ENCODE measurements around the gene RAPH1.

The RAPH1 gene

GRCh38 chr2:203359450-203359849 lies 175.7 kb downstream of the RAPH1 start:
- no peak overlapping the region for H3K4ac ChIP-seq (ENCODE audit: low read depth, low read length)
- H3K4me3 ChIP-seq (ENCODE audit: low read depth, low read length), result no peak overlapping the region

DNA sequence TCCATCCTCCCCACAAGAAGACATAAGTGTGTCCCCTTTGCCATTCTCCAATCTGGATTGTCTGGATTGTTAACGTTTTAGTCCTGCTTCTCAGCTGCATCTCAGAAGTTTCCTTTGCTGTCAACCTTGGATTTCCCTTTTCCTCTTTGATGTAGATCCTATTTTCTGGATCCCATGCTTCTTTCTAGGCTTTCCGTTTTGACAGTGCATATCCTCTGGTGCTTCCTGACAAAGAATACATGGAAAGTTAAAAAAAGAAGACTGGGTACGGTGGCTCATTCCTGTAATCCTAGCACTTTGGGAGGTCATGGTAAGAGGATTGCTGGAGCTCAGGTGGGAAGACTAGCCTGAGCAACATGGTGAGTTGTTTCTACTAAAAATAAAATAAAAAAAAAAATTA lies 180.1 kb downstream of the RAPH1 start:
- Histone ChIP-seq H2BK5ac (ENCODE audit: low read depth, low read length, poor library complexity) (no peak overlapping the region), H3K27me3 (ENCODE audit: insufficient read depth, low read length) (no peaks in the 10 kb centered on the region), H2BK120ac (ENCODE audit: insufficient read depth, low read length, poor library complexity) (no peak overlapping the region), H2AK5ac (ENCODE audit: low read length) (no peak overlapping the region), H3K79me1 (ENCODE audit: low read length) (no peaks in the 10 kb centered on the region), H3K4ac (ENCODE audit: low read depth, low read length) (no peak overlapping the region), H2AFZ (ENCODE audit: insufficient read depth, low read length, poor library complexity) (no peak overlapping the region), H3K18ac (ENCODE audit: low read length) (no peak overlapping the region), H3K79me2 (ENCODE audit: control insufficient read depth, insufficient read depth, low read length, poor library complexity) (peaks cover 3% of the 10 kb centered on the region), H4K12ac (ENCODE audit: low read depth, low read length) (no peak overlapping the region), H3K9ac (ENCODE audit: low read length) (no peak overlapping the region), H4K91ac (ENCODE audit: low read depth, low read length) (no peak overlapping the region), H3K4me1 (ENCODE audit: control insufficient read depth in 1 of 2, insufficient read depth in 2 of 2, low read length in 2 of 2) (no peaks in the 10 kb centered on the region), H2BK12ac (ENCODE audit: low read length) (no peak overlapping the region), H3K14ac (ENCODE audit: low read length) (no peak overlapping the region), H4K8ac (ENCODE audit: low read depth, low read length) (no peak overlapping the region), H3K36me3 (ENCODE audit: control insufficient read depth in 1 of 2, insufficient read depth in 2 of 2, low read length in 2 of 2) (no peaks in the 10 kb centered on the region), H3K23ac (ENCODE audit: low read length) (no peak overlapping the region), H3K9me3 (ENCODE audit: insufficient read depth, low read depth, low read length) (no peaks in the 10 kb centered on the region), H3K27ac (ENCODE audit: low read depth, low read length) (no peak overlapping the region), H3K4me3 (ENCODE audit: low read depth, low read length) (no peak overlapping the region), H3K4me2 (ENCODE audit: low read length) (no peak overlapping the region)
- no peak for DNase-seq
- no CpG with 5 or more reads among the region's 3 CpGs for WGBS (ENCODE audit: extremely low coverage, insufficient coverage, insufficient read length)

More at GRCh38 chr2:203359450-203359849, 175.7 kb downstream of the RAPH1 start:
- Histone ChIP-seq H2BK12ac (ENCODE audit: low read length) (no peak overlapping the region), H4K12ac (ENCODE audit: low read depth, low read length) (no peak overlapping the region), H3K9me3 (ENCODE audit: insufficient read depth, low read depth, low read length) (no peaks in the 10 kb centered on the region), H2AK5ac (ENCODE audit: low read length) (no peak overlapping the region), H3K9ac (ENCODE audit: low read length) (no peak overlapping the region), H3K18ac (ENCODE audit: low read length) (no peak overlapping the region), H2AFZ (ENCODE audit: insufficient read depth, low read length, poor library complexity) (no peak overlapping the region), H2BK5ac (ENCODE audit: low read depth, low read length, poor library complexity) (no peak overlapping the region), H3K23ac (ENCODE audit: low read length) (no peak overlapping the region), H4K91ac (ENCODE audit: low read depth, low read length) (no peak overlapping the region), H3K27me3 (ENCODE audit: insufficient read depth, low read length) (no peaks in the 10 kb centered on the region), H3K4me1 (ENCODE audit: control insufficient read depth in 1 of 2, insufficient read depth in 2 of 2, low read length in 2 of 2) (no peaks in the 10 kb centered on the region), H3K79me1 (ENCODE audit: low read length) (no peaks in the 10 kb centered on the region), H3K36me3 (ENCODE audit: control insufficient read depth in 1 of 2, insufficient read depth in 2 of 2, low read length in 2 of 2) (no peaks in the 10 kb centered on the region), H3K4me2 (ENCODE audit: low read length) (no peak overlapping the region), H2BK120ac (ENCODE audit: insufficient read depth, low read length, poor library complexity) (no peak overlapping the region), H3K14ac (ENCODE audit: low read length) (no peak overlapping the region), H3K27ac (ENCODE audit: low read depth, low read length) (no peak overlapping the region), H3K79me2 (ENCODE audit: control insufficient read depth, insufficient read depth, low read length, poor library complexity) (no peaks in the 10 kb centered on the region), H4K8ac (ENCODE audit: low read depth, low read length) (no peak overlapping the region)
- DNase-seq, result no peak
- WGBS (ENCODE audit: extremely low coverage, insufficient coverage, insufficient read length), result no CpG with 5 or more reads among the region's 1 CpG

- Histone ChIP-seq H3K23ac (ENCODE audit: low read length) (no peak overlapping the region), H3K36me3 (ENCODE audit: control insufficient read depth in 1 of 2, insufficient read depth in 2 of 2, low read length in 2 of 2) (no peaks in the 10 kb centered on the region), H4K12ac (ENCODE audit: low read depth, low read length) (no peak overlapping the region), H3K14ac (ENCODE audit: low read length) (no peak overlapping the region), H3K27ac (ENCODE audit: low read depth, low read length) (no peak overlapping the region), H3K4me2 (ENCODE audit: low read length) (no peak overlapping the region), H2BK12ac (ENCODE audit: low read length) (no peak overlapping the region), H4K91ac (ENCODE audit: low read depth, low read length) (no peak overlapping the region), H2AFZ (ENCODE audit: insufficient read depth, low read length, poor library complexity) (no peak overlapping the region), H3K4me1 (ENCODE audit: control insufficient read depth in 1 of 2, insufficient read depth in 2 of 2, low read length in 2 of 2) (no peaks in the 10 kb centered on the region), H3K9me3 (ENCODE audit: insufficient read depth, low read depth, low read length) (no peaks in the 10 kb centered on the region), H2BK120ac (ENCODE audit: insufficient read depth, low read length, poor library complexity) (no peak overlapping the region), H3K79me1 (ENCODE audit: low read length) (no peaks in the 10 kb centered on the region), H3K27me3 (ENCODE audit: insufficient read depth, low read length) (no peaks in the 10 kb centered on the region), H3K9ac (ENCODE audit: low read length) (no peak overlapping the region), H2AK5ac (ENCODE audit: low read length) (no peak overlapping the region), H2BK5ac (ENCODE audit: low read depth, low read length, poor library complexity) (no peak overlapping the region), H3K18ac (ENCODE audit: low read length) (no peak overlapping the region), H4K8ac (ENCODE audit: low read depth, low read length) (no peak overlapping the region), H3K4me3 (ENCODE audit: low read depth, low read length) (no peak overlapping the region), H3K79me2 (ENCODE audit: control insufficient read depth, insufficient read depth, low read length, poor library complexity) (peaks cover 3% of the 10 kb centered on the region), H3K4ac (ENCODE audit: low read depth, low read length) (no peak overlapping the region)
- no CpG with 5 or more reads among the region's 5 CpGs for WGBS (ENCODE audit: extremely low coverage, insufficient coverage, insufficient read length)
- DNase-seq, result no peak
These were observed 182.4 kb downstream of the RAPH1 start for GRCh38 chr2:203352604-203353255.

DNA sequence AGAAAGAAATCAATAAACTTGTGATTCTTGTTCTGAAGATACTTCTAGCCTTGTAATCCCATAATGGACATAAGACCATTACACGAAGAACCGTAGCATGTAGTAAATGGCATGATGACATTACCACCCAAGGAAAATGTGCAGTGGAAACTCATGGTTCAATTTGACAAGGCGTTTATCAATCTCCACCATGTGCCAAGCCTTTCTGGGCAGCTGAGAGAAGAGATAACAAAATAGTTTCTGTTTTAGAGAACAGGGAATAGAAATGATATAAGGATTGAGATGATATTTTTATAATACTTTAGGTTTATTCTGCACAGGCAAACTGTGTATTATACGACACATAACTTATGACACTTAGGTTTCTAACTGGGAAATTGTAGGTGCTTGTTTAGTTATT lies 187.7 kb downstream of the RAPH1 start:
- Histone ChIP-seq H3K79me2 (ENCODE audit: control insufficient read depth, insufficient read depth, low read length, poor library complexity) (peaks cover 3% of the 10 kb centered on the region), H2BK120ac (ENCODE audit: insufficient read depth, low read length, poor library complexity) (no peak overlapping the region), H3K9ac (ENCODE audit: low read length) (no peak overlapping the region), H3K14ac (ENCODE audit: low read length) (no peak overlapping the region), H3K4me2 (ENCODE audit: low read length) (no peak overlapping the region), H3K27ac (ENCODE audit: low read depth, low read length) (no peak overlapping the region), H4K8ac (ENCODE audit: low read depth, low read length) (no peak overlapping the region), H2AFZ (ENCODE audit: insufficient read depth, low read length, poor library complexity) (no peak overlapping the region), H3K18ac (ENCODE audit: low read length) (no peak overlapping the region), H2AK5ac (ENCODE audit: low read length) (no peak overlapping the region), H3K4me1 (ENCODE audit: control insufficient read depth in 1 of 2, insufficient read depth in 2 of 2, low read length in 2 of 2) (no peaks in the 10 kb centered on the region), H3K27me3 (ENCODE audit: insufficient read depth, low read length) (no peaks in the 10 kb centered on the region), H4K12ac (ENCODE audit: low read depth, low read length) (no peak overlapping the region), H3K4ac (ENCODE audit: low read depth, low read length) (no peak overlapping the region), H3K4me3 (ENCODE audit: low read depth, low read length) (no peak overlapping the region), H4K91ac (ENCODE audit: low read depth, low read length) (no peak overlapping the region), H3K9me3 (ENCODE audit: insufficient read depth, low read depth, low read length) (no peaks in the 10 kb centered on the region), H2BK5ac (ENCODE audit: low read depth, low read length, poor library complexity) (no peak overlapping the region), H3K36me3 (ENCODE audit: control insufficient read depth in 1 of 2, insufficient read depth in 2 of 2, low read length in 2 of 2) (peaks cover 10 to 15% of the 10 kb centered on the region in 2 experiments), H2BK12ac (ENCODE audit: low read length) (no peak overlapping the region), H3K23ac (ENCODE audit: low read length) (no peak overlapping the region), H3K79me1 (ENCODE audit: low read length) (no peaks in the 10 kb centered on the region)
- WGBS (ENCODE audit: extremely low coverage, insufficient coverage, insufficient read length), result no CpG with 5 or more reads among the region's 4 CpGs
- DNase-seq, result no peak

All from trophoblast cell (in vitro differentiated cells and primary cell).